Measurements from ENCODE around the gene SASH3.

The SASH3 gene

GRCh38 chrX:129783291-129783713 lies 3.6 kb downstream of the SASH3 start:
- DNase-seq (ENCODE audit: low spot score), result no peak

- DNase-seq (ENCODE audit: low spot score), result no peak
Measured at GRCh38 chrX:129784371-129784770, 4.6 kb downstream of the SASH3 start.

- no peak for DNase-seq (ENCODE audit: low spot score)
Measured at GRCh38 chrX:129785160-129785947, 5.6 kb downstream of the SASH3 start.

GRCh38 chrX:129786210-129786651 lies 6.5 kb downstream of the SASH3 start:
- no peak for DNase-seq (ENCODE audit: low spot score)

GRCh38 chrX:129787336-129788055 lies 7.7 kb downstream of the SASH3 start:
- DNase-seq (ENCODE audit: low spot score), result no peak

GRCh38 chrX:129788527-129788926 lies 8.8 kb downstream of the SASH3 start:
- DNase-seq (ENCODE audit: low spot score), result no peak

- DNase-seq (ENCODE audit: low spot score), result no peak
Measured at GRCh38 chrX:129790146-129790545, 10.4 kb downstream of the SASH3 start.

- no peak for DNase-seq (ENCODE audit: low spot score)
Measured at GRCh38 chrX:129790808-129791207, 11.1 kb downstream of the SASH3 start.

- no peak for DNase-seq (ENCODE audit: low spot score)
Measured at GRCh38 chrX:129791336-129791735, 11.6 kb downstream of the SASH3 start.

- no peak for DNase-seq (ENCODE audit: low spot score)
Measured at GRCh38 chrX:129791961-129792570, 12.3 kb downstream of the SASH3 start.

GRCh38 chrX:129792586-129793291 lies 13.0 kb downstream of the SASH3 start:
- no peak for DNase-seq (ENCODE audit: low spot score)

GRCh38 chrX:129793604-129794191 lies 13.9 kb downstream of the SASH3 start:
- no peak for DNase-seq (ENCODE audit: low spot score)

GRCh38 chrX:129795584-129795983 lies 15.8 kb downstream of the SASH3 start:
- DNase-seq (ENCODE audit: low spot score), result no peak

GRCh38 chrX:129797251-129797906 lies 17.6 kb downstream of the SASH3 start:
- DNase-seq (ENCODE audit: low spot score), result no peak

- no peak for DNase-seq (ENCODE audit: low spot score)
Measured at GRCh38 chrX:129798456-129798855, 18.7 kb downstream of the SASH3 start.

GRCh38 chrX:129798888-129799287 lies 19.1 kb downstream of the SASH3 start:
- DNase-seq (ENCODE audit: low spot score), result no peak

GRCh38 chrX:129800186-129800585 lies 20.4 kb downstream of the SASH3 start:
- no peak for DNase-seq (ENCODE audit: low spot score)

GRCh38 chrX:129802863-129803262 lies 23.1 kb downstream of the SASH3 start:
- DNase-seq (ENCODE audit: low spot score), result no peak

- no peak for DNase-seq (ENCODE audit: low spot score)
Measured at GRCh38 chrX:129804806-129805205, 25.1 kb downstream of the SASH3 start.

- DNase-seq (ENCODE audit: low spot score), result no peak
Measured at GRCh38 chrX:129808158-129808828, 28.5 kb downstream of the SASH3 start.

Measured in kidney tubule cell (primary cell).